GM12874 (cell line): Measurements from ENCODE around the gene NTF4.

Experiments
- CTCF ChIP-seq: IDR thresholded peaks from 2 replicates; pipeline ENCODE4 v1.5.1; 2011; ENCODE audit warnings: low read depth, mild to moderate bottlenecking, control low read depth, low read length, moderate library complexity; ENCODE audit not compliant: insufficient read depth

NTF4 gene

DNA sequence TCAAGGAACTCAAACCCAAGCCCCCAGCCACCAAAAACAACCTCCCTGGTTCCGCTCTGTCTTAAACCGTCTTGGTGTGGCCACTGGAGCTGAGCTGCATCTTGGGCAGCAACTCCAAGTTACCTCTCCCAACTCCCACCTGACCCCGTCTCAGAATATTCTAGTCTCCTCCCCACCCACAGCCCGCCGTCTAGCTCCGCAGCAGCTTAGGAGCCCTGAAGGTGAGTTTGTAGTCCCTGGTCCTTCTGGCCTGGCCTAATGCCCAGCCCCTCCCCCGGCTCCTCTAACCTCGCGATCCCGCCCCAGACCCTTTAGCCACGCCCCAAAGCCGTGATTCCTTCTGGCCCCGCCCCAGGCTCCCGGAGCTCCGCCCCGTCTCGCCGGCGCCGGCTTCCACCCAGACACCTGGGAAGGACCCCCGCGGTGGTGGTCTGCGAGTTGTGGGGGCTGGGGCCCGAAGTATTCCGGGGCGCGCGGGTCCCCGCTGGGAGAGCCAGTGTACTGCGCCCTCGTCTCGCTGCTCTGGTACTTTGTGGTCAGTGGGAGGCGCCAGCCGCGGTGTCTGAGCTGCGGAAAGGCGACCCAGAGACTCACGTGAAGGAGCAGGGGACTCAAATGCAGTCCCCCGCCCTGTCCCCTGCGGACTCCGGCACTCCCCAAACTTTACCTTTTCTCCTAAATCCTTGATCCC is 45.2 kb downstream of the NTF4 start:
- TF ChIP-seq CTCF, result 0 out of 2 replicates have a peak, but pooled peaks have one; percentile 5

- TF ChIP-seq CTCF, result peak; percentile 84
These were observed 46.8 kb downstream of the NTF4 start for GRCh38 chr19:49017666-49018351.

GRCh38 chr19:49017041-49017665 is 47.5 kb downstream of the NTF4 start, which contains the start of gene LHB:
LHB (minus strand) TSS chr19:49017091; CDS start chr19:49017081, 10 bp downstream.
- no peak for TF ChIP-seq CTCF

GRCh38 chr19:49016067-49016839 is 48.4 kb downstream of the NTF4 start:
- TF ChIP-seq CTCF, result no peak

GRCh38 chr19:49014870-49015255 is 49.8 kb downstream of the NTF4 start:
- TF ChIP-seq CTCF, result no peak

GRCh38 chr19:49014123-49014869 is 50.3 kb downstream of the NTF4 start:
- TF ChIP-seq CTCF, result no peak

DNA sequence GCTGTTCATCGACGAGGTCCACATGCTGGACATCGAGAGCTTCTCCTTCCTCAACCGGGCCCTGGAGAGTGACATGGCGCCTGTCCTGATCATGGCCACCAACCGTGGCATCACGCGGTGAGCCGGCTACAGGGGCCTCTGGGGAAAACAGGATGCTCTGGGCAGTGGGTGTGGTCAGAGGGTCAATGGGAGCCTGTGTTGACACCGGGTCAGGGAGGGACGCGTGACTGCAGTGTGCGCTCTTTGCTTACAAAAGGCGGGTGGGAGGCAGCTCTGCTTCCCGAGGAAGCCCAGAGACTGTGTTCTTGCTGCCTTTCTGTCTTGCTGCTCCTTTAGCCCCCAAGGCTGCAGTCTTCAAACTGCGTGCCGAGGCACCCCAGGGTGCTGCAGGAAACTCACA is 53.4 kb downstream of the NTF4 start:
- no peak for TF ChIP-seq CTCF
